GM18511 (cell line): ENCODE data around the gene TCF20.

Experiments used
- ATAC-seq: cut with Tn5 transposase; IDR thresholded peaks from one replicate; pipeline ENCODE4 v1.9.1; 2021; ENCODE audit warnings: mild to moderate bottlenecking, moderate library complexity; ENCODE audit not compliant: unreplicated experiment

The TCF20 gene

DNA sequence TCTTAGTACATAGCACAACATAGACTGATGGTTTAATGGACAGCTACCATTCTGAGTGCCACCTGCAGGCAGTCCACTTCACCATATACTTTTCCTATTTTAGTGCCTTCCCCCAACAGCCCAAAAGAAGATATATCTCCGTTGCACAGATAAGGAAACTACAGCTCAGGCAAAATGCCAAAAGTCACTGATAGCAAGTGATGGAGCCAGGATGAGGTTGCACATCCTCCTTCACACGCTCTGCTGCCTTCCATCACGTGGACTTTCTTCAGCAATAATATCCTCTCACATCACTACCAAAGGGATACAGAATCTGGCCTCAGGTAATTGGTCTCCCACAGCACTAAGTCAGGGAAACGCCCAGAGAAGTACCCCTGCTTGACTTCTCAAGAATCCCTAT lies 7.5 kb downstream of the TCF20 start:
- no peak for ATAC-seq

GRCh38 chr22:42261296-42261695 lies 9.2 kb downstream of the TCF20 start:
- ATAC-seq, result no peak

GRCh38 chr22:42258126-42258525 lies 12.3 kb downstream of the TCF20 start:
- no peak for ATAC-seq

GRCh38 chr22:42257386-42257785 lies 13.1 kb downstream of the TCF20 start:
- ATAC-seq, result no peak

GRCh38 chr22:42256930-42257329 lies 13.5 kb downstream of the TCF20 start:
- no peak for ATAC-seq

- ATAC-seq, result no peak
These were observed 14.2 kb downstream of the TCF20 start for GRCh38 chr22:42256220-42256619.

GRCh38 chr22:42249831-42250230 lies 20.6 kb downstream of the TCF20 start:
- no peak for ATAC-seq

- no peak for ATAC-seq
These were observed 21.5 kb downstream of the TCF20 start for GRCh38 chr22:42248995-42249394.

DNA sequence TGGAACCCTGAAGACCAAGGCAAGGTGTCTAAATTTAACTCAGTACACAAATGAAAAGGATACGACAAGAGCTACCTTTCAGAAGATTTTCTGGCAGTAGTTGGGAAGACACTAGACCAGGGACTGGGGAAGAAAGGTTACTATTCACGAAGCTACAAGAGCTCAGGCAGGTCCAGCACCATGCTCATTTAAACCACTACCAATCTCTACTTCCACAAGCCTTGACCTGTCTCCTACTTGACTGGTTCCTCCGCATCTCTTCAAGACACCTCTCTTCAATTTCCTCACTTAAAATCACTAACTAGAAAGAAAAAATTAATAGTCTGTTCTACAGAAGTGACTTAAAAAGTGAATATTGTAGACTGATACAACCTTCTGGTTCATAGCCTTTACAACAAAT lies 22.9 kb downstream of the TCF20 start:
- no peak for ATAC-seq

DNA sequence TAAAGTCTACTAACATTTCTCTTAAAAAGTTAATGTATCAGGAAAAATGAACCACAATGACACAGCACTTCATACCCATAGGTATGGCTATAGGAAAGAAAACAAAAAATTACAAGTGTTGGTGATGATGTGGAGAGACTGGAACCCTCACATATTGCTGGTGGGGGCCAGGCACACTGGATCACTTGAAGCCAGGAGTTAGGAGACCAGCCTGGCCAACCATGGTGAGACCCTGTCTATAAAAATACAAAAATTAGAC lies 26.7 kb downstream of the TCF20 start:
- ATAC-seq, result no peak

DNA sequence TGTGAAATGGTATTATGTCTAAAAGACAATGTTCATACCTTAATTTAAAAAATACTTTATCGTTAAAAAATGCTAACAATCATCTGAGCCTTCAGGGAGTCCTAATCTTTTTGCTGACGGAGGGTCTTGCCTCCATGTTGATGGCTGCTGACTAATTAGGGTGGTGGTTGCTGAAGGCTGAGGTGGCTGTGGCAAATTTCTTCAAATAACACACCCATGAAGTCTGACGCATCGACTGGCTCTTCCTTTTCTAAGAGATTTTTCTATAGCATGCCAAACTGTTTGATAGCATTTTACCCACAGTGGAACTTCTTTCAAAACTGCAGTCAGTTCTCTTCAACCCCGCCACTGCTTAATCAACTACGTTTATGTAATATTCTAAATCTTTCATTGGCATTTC lies 33.6 kb downstream of the TCF20 start:
- ATAC-seq, result no peak

DNA sequence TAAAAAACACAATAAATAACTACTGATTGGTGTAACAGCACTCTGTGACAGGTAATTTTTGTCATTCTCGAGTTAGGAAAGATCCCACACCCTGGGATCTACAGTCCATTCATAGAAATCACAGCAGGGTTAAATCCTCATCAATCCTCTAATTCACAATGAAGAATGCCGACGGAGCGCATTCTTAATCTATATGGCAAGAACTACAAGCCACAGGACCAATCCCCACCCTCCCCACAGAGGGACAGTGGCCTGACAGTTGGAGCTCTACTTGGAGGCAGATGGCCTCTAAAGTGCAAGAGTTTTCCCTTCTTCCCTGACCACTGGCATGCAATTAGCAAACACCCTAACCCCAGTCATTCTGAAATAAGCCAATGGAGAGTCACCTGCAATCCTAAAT lies 34.2 kb downstream of the TCF20 start:
- ATAC-seq, result no peak

GRCh38 chr22:42233879-42234278 lies 36.6 kb downstream of the TCF20 start:
- ATAC-seq, result no peak

GRCh38 chr22:42231929-42232328 lies 38.5 kb downstream of the TCF20 start:
- ATAC-seq, result no peak

DNA sequence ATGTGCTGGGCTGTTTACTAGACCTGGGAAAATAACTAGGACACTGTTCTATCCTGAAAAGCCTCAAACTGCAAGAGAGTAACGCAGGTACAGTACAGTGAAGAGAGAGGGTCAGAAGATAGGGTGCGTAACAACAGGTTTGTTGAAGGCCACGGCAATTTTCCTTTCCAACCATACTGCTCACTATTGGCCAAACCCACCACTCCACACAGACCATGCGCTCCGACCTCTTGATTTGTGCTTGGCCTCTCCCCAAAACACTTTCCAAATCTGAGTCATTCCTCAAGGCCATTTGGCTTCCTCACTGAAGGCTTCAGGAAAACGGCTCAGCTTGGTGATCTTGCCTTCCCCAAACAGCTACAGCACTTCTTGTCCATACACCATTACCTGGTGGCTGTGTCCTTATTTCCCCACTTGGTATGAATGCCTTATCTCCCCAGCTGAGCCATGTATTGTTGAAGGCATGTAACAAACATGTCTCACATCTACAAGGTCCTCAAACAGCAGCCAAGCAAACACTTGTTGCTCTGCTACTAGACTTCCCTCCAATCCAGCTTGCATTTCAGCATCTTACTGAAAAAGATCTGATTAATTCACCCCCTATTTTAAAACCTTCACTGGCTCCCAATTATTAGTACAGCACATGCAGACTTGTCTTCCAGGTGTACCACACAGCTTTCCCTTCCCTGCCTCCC lies 40.9 kb downstream of the TCF20 start:
- ATAC-seq, result no peak

GRCh38 chr22:42228483-42228882 lies 42.0 kb downstream of the TCF20 start:
- ATAC-seq, result no peak

- ATAC-seq, result no peak
These were observed 43.0 kb downstream of the TCF20 start for GRCh38 chr22:42227435-42227834.

GRCh38 chr22:42225841-42226240 lies 44.6 kb downstream of the TCF20 start:
- no peak for ATAC-seq

GRCh38 chr22:42222140-42222539 lies 48.3 kb downstream of the TCF20 start:
- ATAC-seq, result no peak
